CD8-positive, alpha-beta memory T cell (primary cell): ENCODE measurements around the gene SLC22A17. TPM values are rescaled to one million over a fixed set of nuclear protein-coding genes. Genes with fewer than 3 reads are reported as not detected.

Experiments
- CTCF ChIA-PET: fragments of 350-600 bp; sonication (Branson Sonifier 250); formaldehyde crosslinking; loops from one replicate; lab custom pipeline; 2021; ENCODE audit warnings: antibody characterized with exemption; lab: Charles Lee
- POLR2A ChIA-PET: fragments of 350-600 bp; sonication (Branson Sonifier 250); formaldehyde crosslinking; loops from one replicate; lab custom pipeline; 2021; ENCODE audit warnings: antibody characterized with exemption; lab: Charles Lee
- DNase-seq, 5 donors: peaks; one replicate each; pipeline versions ENCODE4 v3.0.0 to v3.0.0-alpha.2; 2020 to 2022; ENCODE audit warnings: mixed read lengths in 1 of 5
- H3K27ac ChIP-seq: one replicate; pipeline ENCODE4 v1.7.0; 2013; ENCODE audit warnings: low read depth, mild to moderate bottlenecking, low read length, moderate library complexity
- H3K27me3 ChIP-seq: 2 replicates; pipeline ENCODE4 v1.7.0; 2013; ENCODE audit warnings: low read length, mild to moderate bottlenecking; ENCODE audit not compliant: insufficient read depth, poor library complexity, severe bottlenecking
- H3K36me3 ChIP-seq: 2 replicates; pipeline ENCODE4 v1.7.0; 2013; ENCODE audit warnings: mild to moderate bottlenecking, low read length, moderate library complexity; ENCODE audit not compliant: insufficient read depth
- H3K4me1 ChIP-seq: 2 replicates; pipeline ENCODE4 v1.7.0; 2013; ENCODE audit warnings: mild to moderate bottlenecking, low read length, moderate library complexity; ENCODE audit not compliant: insufficient read depth
- H3K4me3 ChIP-seq: 2 replicates; pipeline ENCODE4 v1.7.0; 2013; ENCODE audit warnings: mild to moderate bottlenecking, low read length
- H3K9me3 ChIP-seq: 2 replicates; pipeline ENCODE4 v1.7.0; 2013; ENCODE audit warnings: mild to moderate bottlenecking, low read length
- H3K27ac Mint-ChIP-seq, 8 donors: one replicate each; pipeline ENCODE4 v1.8.0; 2020 to 2021; ENCODE audit warnings: mixed read lengths in 8 of 8, mild to moderate bottlenecking in 6 of 8, inconsistent platforms in 3 of 8, moderate library complexity in 3 of 8
- H3K27me3 Mint-ChIP-seq, 2 donors: one replicate each; pipeline ENCODE4 v1.8.0; 2020 to 2021; ENCODE audit warnings: mixed read lengths in 2 of 2, mild to moderate bottlenecking in 1 of 2, moderate library complexity in 1 of 2
- H3K36me3 Mint-ChIP-seq, 3 donors: one replicate each; pipeline ENCODE4 v1.8.0; 2020 to 2021; ENCODE audit warnings: mixed read lengths in 3 of 3, inconsistent platforms in 1 of 3, mild to moderate bottlenecking in 1 of 3
- H3K4me1 Mint-ChIP-seq, 3 donors: one replicate each; pipeline ENCODE4 v1.8.0; 2020 to 2021; ENCODE audit warnings: mixed read lengths in 3 of 3, inconsistent platforms in 1 of 3, mild to moderate bottlenecking in 1 of 3
- H3K4me3 Mint-ChIP-seq, 7 donors: one replicate each; pipeline ENCODE4 v1.8.0; 2020 to 2021; ENCODE audit warnings: mixed read lengths in 7 of 7, mild to moderate bottlenecking in 6 of 7, moderate library complexity in 4 of 7, inconsistent platforms in 2 of 7
- H3K9me3 Mint-ChIP-seq, 5 donors: one replicate each; pipeline ENCODE4 v1.8.0; 2020 to 2022; ENCODE audit warnings: mixed read lengths in 5 of 5, mild to moderate bottlenecking in 3 of 5, moderate library complexity in 2 of 5, inconsistent platforms in 1 of 5
- polyA plus RNA-seq: library from polyadenylated mRNA; unstranded; fragments of 300-500 nt; fragmentation: Illumina TruSeq; gene quantifications from one replicate; pipeline ENCODE4 v1.2.3, GENCODE V29; 2021
- total RNA-seq, 2 experiments: library from RNA; stranded (reverse); gene quantifications; one replicate each; pipeline ENCODE4 v1.2.3, GENCODE V29; 2021

Gene SLC22A17
- total and polyA plus RNA-seq, 3 experiments from 2014 or later = 1.6 to 2.8 (median 2.6) TPM

DNA sequence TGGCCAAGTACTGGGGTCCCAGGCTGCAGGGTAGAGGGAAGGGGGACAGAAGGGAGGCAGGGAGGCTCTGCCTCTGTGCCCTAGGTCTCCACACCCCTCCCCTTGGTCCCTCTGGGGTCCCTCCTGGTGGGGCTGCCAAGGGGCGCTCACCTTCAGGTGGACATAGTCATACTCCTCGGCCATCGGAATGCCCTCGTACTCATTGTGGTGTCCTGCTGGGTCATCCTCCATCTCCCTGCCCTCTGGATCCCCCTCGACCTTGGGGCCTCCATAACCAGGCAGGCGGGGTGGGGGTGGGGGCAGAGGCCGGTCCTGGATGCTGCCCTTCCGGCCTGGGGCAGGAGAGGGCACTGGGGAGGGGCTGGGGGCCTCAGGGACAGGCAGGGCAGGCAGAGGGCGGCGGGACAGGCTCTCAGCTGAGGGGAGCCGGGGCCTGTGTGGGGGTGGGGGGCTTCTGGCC, 6.5 kb upstream of the SLC22A17 start:
- H3K4me1 Mint-ChIP-seq = no peaks in the 10 kb centered on the region
- Histone ChIP-seq H3K36me3 (no peaks in the 10 kb centered on the region), H3K4me3 (no peak overlapping the region), H3K9me3 (no peaks in the 10 kb centered on the region), H3K4me1 (no peaks in the 10 kb centered on the region), H3K27ac (no peak overlapping the region), H3K27me3 (peaks cover 3% of the 10 kb centered on the region)
- peaks cover 20 to 38% of the 10 kb centered on the region in 2 donors for H3K27me3 Mint-ChIP-seq
- no peaks in the 10 kb centered on the region for H3K36me3 Mint-ChIP-seq
- no peak for DNase-seq
- H3K4me3 Mint-ChIP-seq = no peak overlapping the region
- POLR2A ChIA-PET = no interaction called here
- H3K9me3 Mint-ChIP-seq = no peaks in the 10 kb centered on the region
- H3K27ac Mint-ChIP-seq = no peak overlapping the region
- CTCF ChIA-PET = no interaction called here

DNA sequence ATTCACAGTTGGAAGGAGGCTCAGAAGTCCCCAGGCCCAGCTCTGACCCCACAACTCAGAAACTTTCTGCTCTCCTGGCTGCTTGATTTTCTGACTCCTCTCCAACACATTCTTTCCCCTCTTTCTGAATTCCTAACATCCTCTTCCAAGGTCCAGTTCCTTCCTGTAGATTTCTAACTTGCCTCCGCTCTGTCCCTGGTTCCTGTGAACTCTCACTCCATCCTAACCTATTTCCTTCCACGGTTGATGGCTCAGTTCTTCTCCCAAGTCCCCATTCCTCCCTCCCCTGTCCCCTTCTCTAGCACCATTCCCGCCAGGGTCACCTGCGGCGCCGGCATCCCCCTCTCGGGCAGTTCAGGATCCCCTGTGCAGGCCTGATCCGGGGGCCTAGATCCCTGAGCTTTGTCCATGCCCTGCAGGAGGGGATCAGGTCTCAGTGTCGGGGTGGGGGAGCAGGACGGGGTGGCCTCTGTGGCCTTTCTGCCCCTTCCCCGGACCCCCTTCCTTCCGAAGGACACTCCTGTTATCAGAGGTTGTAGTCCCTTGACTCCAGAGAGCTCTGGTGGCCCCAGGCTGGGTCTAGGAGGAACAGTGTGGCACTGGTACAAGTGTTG, 6.0 kb upstream of the SLC22A17 start:
- no peaks in the 10 kb centered on the region for H3K4me1 ChIP-seq
- CTCF ChIA-PET = no interaction called here
- no peak for DNase-seq
- H3K4me3 ChIP-seq = no peak overlapping the region
- H3K27me3 ChIP-seq = no peaks in the 10 kb centered on the region
- no peak overlapping the region for H3K4me3 Mint-ChIP-seq
- H3K9me3 Mint-ChIP-seq = no peaks in the 10 kb centered on the region
- H3K27me3 Mint-ChIP-seq = peaks cover 23 to 40% of the 10 kb centered on the region in 2 donors
- H3K4me1 Mint-ChIP-seq = peaks cover 0 to 3% (median 3%) of the 10 kb centered on the region in 3 donors
- POLR2A ChIA-PET = no interaction called here
- no peaks in the 10 kb centered on the region for H3K36me3 ChIP-seq
- H3K36me3 Mint-ChIP-seq = no peaks in the 10 kb centered on the region
- no peaks in the 10 kb centered on the region for H3K9me3 ChIP-seq
- H3K27ac ChIP-seq = no peak overlapping the region
- no peak overlapping the region for H3K27ac Mint-ChIP-seq

DNA sequence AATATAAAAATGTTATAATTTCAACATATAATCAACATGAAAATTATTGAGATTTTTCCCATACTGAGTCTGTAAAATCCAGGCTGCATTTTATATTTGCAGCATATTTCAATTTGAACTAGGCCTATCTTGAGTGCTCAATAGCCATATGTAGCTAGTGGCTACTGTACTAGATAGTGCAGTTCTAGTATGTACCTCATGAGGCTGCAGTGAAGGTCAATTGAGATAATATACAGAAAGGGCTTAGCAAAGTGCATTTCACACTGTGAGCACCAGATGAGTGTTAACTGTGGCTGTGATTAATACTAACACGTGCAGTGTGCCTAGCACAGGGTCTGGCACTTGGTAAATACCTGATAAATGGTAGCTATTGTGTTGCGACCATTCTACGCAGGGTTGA, 5.4 kb upstream of the SLC22A17 start:
- Histone ChIP-seq H3K4me3 (no peak overlapping the region), H3K36me3 (no peaks in the 10 kb centered on the region), H3K27me3 (no peaks in the 10 kb centered on the region), H3K9me3 (no peaks in the 10 kb centered on the region), H3K4me1 (no peaks in the 10 kb centered on the region), H3K27ac (no peak overlapping the region)
- DNase-seq = no peak
- H3K27me3 Mint-ChIP-seq = peaks cover 28 to 43% of the 10 kb centered on the region in 2 donors
- no peak overlapping the region for H3K27ac Mint-ChIP-seq
- peaks cover 3 to 9% (median 9%) of the 10 kb centered on the region in 3 donors for H3K4me1 Mint-ChIP-seq
- POLR2A ChIA-PET = no interaction called here
- H3K4me3 Mint-ChIP-seq = no peak overlapping the region
- peaks cover 0 to 1% (median 0%) of the 10 kb centered on the region in 5 donors for H3K9me3 Mint-ChIP-seq
- CTCF ChIA-PET = no interaction called here
- H3K36me3 Mint-ChIP-seq = peaks cover 0 to 2% (median 0%) of the 10 kb centered on the region in 3 donors

DNA sequence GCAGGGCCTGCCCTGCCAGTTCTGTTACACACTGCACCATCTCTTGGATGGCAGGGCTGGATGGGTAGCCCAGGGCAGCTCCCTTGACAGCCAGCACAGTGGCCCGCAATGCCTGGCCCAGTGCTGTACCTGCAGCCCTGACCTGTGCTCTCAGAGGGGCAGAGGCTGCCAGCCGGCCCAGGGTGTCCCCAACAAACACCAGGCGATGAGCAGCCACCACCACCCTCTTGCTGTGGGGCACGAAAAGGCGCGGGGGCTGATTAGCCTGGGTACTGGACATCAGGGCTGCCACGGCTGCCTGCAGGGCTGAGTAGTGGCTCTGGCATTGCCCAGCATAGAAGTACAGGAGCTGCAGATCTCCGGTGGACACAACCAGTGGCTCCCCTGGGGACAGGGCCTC, 4.6 kb upstream of the SLC22A17 start:
- CTCF ChIA-PET = no interaction called here

DNA sequence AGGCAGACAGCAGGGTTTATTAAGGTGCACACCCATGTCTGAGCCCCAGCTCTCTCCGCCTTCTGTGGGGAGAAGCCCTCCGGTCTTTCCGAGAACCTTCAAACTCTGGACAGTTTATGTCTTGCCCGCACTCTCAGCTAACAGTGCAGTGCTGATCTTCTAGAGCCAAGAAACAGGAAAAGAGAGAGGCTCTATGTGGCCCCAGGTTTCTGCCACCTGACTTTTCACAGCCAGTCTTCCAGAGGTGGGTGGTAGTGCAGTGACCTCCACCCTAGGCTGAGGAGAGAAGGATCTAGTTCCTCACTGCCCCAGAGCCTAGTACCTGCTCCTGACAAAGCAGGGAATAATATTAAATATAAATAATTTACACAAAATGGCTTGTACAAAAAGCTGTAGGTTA, 4.0 kb upstream of the SLC22A17 start:
- peaks cover 4% of the 10 kb centered on the region for H3K4me1 ChIP-seq
- CTCF ChIA-PET = no interaction called here
- H3K4me3 ChIP-seq = no peak overlapping the region
- POLR2A ChIA-PET = no interaction called here
- Mint-ChIP-seq H3K9me3 (peaks cover 0 to 1% (median 0%) of the 10 kb centered on the region in 5 donors), H3K36me3 (peaks cover 0 to 2% (median 0%) of the 10 kb centered on the region in 3 donors), H3K4me3 (no peak overlapping the region), H3K4me1 (peaks cover 6 to 14% (median 12%) of the 10 kb centered on the region in 3 donors), H3K27me3 (peaks cover 33 to 46% of the 10 kb centered on the region in 2 donors), H3K27ac (no peak overlapping the region)
- H3K9me3 ChIP-seq = no peaks in the 10 kb centered on the region
- H3K27me3 ChIP-seq = no peaks in the 10 kb centered on the region
- H3K27ac ChIP-seq = no peak overlapping the region
- no peak for DNase-seq
- H3K36me3 ChIP-seq = no peaks in the 10 kb centered on the region

More for the DNA sequence above, 4.6 kb upstream of the SLC22A17 start:
- no peaks in the 10 kb centered on the region for H3K9me3 ChIP-seq
- H3K9me3 Mint-ChIP-seq = peaks cover 0 to 1% (median 0%) of the 10 kb centered on the region in 5 donors
- H3K4me1 Mint-ChIP-seq = peaks cover 6 to 14% (median 12%) of the 10 kb centered on the region in 3 donors
- DNase-seq = no peak
- H3K4me1 ChIP-seq = no peaks in the 10 kb centered on the region
- H3K27me3 ChIP-seq = no peaks in the 10 kb centered on the region
- POLR2A ChIA-PET = no interaction called here
- no peaks in the 10 kb centered on the region for H3K36me3 ChIP-seq
- no peak overlapping the region for H3K4me3 ChIP-seq
- no peak overlapping the region for H3K4me3 Mint-ChIP-seq
- no peak overlapping the region for H3K27ac Mint-ChIP-seq
- peaks cover 0 to 2% (median 0%) of the 10 kb centered on the region in 3 donors for H3K36me3 Mint-ChIP-seq
- no peak overlapping the region for H3K27ac ChIP-seq
- H3K27me3 Mint-ChIP-seq = peaks cover 33 to 46% of the 10 kb centered on the region in 2 donors

DNA sequence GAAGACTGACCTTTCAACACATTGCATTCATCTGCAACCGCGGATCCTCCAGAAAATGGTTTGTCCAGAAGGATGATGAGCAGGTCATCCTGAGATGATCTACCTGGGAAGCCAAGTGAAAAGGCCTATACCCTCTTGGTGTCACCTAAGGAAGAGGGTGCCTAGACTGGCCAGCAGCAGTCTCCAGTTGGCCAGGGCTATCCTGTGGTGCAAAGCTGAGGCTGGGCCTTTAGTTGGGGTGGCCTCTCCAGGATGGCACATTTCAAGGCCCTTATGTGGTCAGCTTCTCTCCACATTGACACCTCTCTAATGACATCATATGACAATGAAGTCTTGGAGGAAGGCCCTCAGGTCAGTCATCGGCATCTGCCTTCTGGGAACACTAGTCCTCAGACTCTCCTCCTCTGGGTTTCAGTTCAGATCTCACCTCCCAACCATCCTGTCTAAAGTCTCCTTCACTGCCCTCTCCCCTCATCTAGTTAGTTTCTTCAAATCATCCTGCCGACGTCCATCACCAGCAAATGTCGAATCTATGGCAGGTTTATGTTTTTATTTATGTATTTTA, 3.3 kb upstream of the SLC22A17 start:
- Mint-ChIP-seq H3K27me3 (peaks cover 39 to 53% of the 10 kb centered on the region in 2 donors), H3K4me3 (no peak overlapping the region), H3K27ac (no peak overlapping the region), H3K9me3 (peaks cover 0 to 1% (median 0%) of the 10 kb centered on the region in 5 donors), H3K4me1 (peaks cover 10 to 21% (median 17%) of the 10 kb centered on the region in 3 donors), H3K36me3 (peaks cover 0 to 2% (median 0%) of the 10 kb centered on the region in 3 donors)
- DNase-seq = no peak
- Histone ChIP-seq H3K9me3 (no peaks in the 10 kb centered on the region), H3K27ac (no peak overlapping the region), H3K36me3 (no peaks in the 10 kb centered on the region), H3K4me3 (no peak overlapping the region), H3K27me3 (no peaks in the 10 kb centered on the region), H3K4me1 (peaks cover 4% of the 10 kb centered on the region)
- ChIA-PET POLR2A (no interaction called here), CTCF (no interaction called here)

DNA sequence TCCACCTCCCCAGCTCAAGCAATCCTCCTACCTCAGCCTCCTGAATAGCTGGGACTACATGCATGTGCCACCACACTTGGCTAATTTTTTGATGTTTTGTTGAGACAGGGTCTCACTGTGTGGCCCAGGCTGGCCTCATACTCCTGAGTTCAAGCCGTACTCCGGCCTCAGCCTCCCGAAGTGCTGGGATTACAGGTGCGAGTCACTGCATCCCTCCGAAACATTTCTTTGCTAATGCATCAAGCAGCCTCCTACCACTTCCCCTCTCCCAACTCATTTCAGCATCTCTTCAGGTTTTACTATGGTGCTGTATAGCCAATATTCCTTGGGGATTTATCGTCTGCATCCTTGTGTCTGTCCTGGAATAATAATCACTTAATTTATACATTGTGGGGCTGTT, 2.3 kb upstream of the SLC22A17 start:
- Histone ChIP-seq H3K27ac (no peak overlapping the region), H3K4me1 (peaks cover 4% of the 10 kb centered on the region), H3K9me3 (no peaks in the 10 kb centered on the region), H3K4me3 (no peak overlapping the region), H3K27me3 (no peaks in the 10 kb centered on the region), H3K36me3 (no peaks in the 10 kb centered on the region)
- Mint-ChIP-seq H3K9me3 (peaks cover 0 to 1% (median 0%) of the 10 kb centered on the region in 5 donors), H3K27ac (no peak overlapping the region), H3K27me3 (peaks cover 40 to 62% of the 10 kb centered on the region in 2 donors), H3K4me1 (peaks cover 10 to 21% (median 17%) of the 10 kb centered on the region in 3 donors), H3K4me3 (no peak overlapping the region), H3K36me3 (peaks cover 0 to 2% (median 0%) of the 10 kb centered on the region in 3 donors)
- ChIA-PET CTCF (no interaction called here), POLR2A (no interaction called here)
- no peak for DNase-seq

DNA sequence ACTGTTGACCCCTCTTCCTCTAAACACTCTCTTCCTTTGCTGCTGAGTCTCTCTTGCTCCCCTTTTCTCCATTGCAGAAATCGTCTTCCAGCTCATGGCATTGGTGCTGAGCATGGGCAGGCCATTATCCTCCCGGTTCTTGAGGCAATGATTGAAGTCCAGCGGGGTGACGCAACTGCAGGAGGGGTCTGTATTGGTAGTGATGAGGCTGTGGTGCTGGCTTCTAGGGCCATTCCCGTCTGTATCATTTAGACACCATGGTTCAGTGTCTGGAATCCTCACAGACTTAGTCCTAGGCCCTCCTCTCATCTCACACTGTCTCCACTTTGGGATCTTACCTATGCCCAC, 720 bp upstream of the SLC22A17 start:
- H3K4me1 Mint-ChIP-seq = peaks cover 10 to 21% (median 17%) of the 10 kb centered on the region in 3 donors
- POLR2A ChIA-PET = interaction anchor here (1.2 kb wide), 1 partner anchor 33 kb away, joined by 4 read pairs; no protein-coding TSS in a partner anchor
- H3K27ac Mint-ChIP-seq = peak overlapping the region in 3 of 8 donors; percentile 4 to 61 (median 31)
- H3K4me3 ChIP-seq = no peak overlapping the region
- H3K9me3 Mint-ChIP-seq = peaks cover 0 to 1% (median 0%) of the 10 kb centered on the region in 5 donors
- H3K4me1 ChIP-seq = peaks cover 4% of the 10 kb centered on the region
- H3K36me3 Mint-ChIP-seq = peaks cover 0 to 2% (median 0%) of the 10 kb centered on the region in 3 donors
- no peaks in the 10 kb centered on the region for H3K9me3 ChIP-seq
- CTCF ChIA-PET = interaction anchor here (0.9 kb wide), 1 partner anchor 32 kb away, joined by 3 read pairs; the partner anchor contains the start of gene PABPN1
- H3K27ac ChIP-seq = no peak overlapping the region
- H3K27me3 Mint-ChIP-seq = peaks cover 46 to 69% of the 10 kb centered on the region in 2 donors
- no peaks in the 10 kb centered on the region for H3K36me3 ChIP-seq
- no peaks in the 10 kb centered on the region for H3K27me3 ChIP-seq
- peak overlapping the region; percentile 45 to 83 (median 72) for H3K4me3 Mint-ChIP-seq
- DNase-seq = no peak
